ENCODE data around the gene IL4R.
"Not testable (repeated sequence)": the region's sequence is repeated elsewhere in the genome, so short reads cannot be mapped to it uniquely, and the experiment has no call there.

Gene IL4R

DNA sequence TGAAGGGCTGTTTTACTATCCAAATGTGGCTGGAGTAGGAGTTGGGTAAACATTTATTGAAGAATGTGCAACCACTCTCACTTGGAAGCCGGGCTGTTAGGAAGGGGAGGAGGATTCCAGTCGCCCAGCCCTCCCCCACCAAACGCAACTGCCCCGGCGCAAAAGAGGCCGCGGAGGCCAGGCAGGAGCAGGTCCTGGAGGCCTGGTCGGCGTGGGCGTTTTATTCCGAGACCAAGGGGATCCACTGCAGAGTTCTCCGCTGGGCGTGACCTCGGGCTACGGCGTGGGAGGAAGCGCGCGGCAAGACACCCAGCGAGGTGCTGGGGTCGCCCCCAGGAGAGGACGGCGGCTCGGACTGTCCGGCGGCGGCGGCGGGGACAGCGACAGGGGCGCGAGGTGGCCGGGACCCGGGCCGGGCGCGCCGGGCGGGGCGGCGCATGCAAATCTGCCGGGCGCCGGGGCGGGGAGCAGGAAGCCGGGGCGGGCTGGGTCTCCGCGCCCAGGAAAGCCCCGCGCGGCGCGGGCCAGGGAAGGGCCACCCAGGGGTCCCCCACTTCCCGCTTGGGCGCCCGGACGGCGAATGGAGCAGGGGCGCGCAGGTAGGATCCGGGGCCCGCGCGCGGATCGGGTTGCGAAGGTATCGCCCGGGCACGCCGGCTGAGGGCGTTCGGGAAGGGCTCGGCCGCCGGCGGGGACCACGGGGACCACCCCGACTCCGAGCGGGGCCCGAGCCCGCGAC is at the start of gene IL4R:
TSS of gene IL4R (plus strand) at position 553 of the 739 bp plus-strand sequence. CDS start 26,230 bp downstream, outside the sequence.
- FAIRE-seq (no peak), DNase-seq (ENCODE audit: insufficient read length, low spot score) (peak; percentile 44)

DNA sequence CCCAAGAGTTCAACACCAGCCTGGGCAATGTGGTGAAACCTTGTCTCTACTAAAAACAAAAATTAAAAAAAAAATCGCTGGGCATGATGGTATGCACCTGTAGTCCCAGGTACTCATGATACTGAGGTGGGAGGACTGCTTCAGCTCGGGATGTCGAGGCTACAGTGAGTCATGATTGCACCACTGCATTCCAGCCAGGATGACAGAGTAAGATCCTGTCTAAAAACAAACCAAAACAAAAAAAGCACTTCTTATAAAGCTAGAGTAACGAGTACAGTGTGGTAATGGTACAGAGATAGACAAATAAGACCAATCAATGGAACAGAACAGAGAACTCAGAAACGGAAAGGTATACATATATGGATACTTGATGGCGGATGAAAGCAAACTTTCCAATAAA is 49.6 kb upstream of the IL4R start:
- DNase-seq (ENCODE audit: insufficient read length, low spot score) (no peak), FAIRE-seq (no peak)

- no peak for FAIRE-seq
- no peak for DNase-seq (ENCODE audit: insufficient read length, low spot score)
Observed at GRCh38 chr16:27265982-27266381, 47.8 kb upstream of the IL4R start.

GRCh38 chr16:27267037-27267677 is 46.6 kb upstream of the IL4R start:
- DNase-seq (ENCODE audit: insufficient read length, low spot score) (no peak), FAIRE-seq (no peak)

GRCh38 chr16:27268376-27269299 is 45.1 kb upstream of the IL4R start, which contains the start of gene NSMCE1:
NSMCE1 (minus strand) TSS chr16:27268772; CDS start chr16:27257570, 11,202 bp downstream.
- FAIRE-seq (peak; percentile 98), DNase-seq (ENCODE audit: insufficient read length, low spot score) (peak; percentile 74)

DNA sequence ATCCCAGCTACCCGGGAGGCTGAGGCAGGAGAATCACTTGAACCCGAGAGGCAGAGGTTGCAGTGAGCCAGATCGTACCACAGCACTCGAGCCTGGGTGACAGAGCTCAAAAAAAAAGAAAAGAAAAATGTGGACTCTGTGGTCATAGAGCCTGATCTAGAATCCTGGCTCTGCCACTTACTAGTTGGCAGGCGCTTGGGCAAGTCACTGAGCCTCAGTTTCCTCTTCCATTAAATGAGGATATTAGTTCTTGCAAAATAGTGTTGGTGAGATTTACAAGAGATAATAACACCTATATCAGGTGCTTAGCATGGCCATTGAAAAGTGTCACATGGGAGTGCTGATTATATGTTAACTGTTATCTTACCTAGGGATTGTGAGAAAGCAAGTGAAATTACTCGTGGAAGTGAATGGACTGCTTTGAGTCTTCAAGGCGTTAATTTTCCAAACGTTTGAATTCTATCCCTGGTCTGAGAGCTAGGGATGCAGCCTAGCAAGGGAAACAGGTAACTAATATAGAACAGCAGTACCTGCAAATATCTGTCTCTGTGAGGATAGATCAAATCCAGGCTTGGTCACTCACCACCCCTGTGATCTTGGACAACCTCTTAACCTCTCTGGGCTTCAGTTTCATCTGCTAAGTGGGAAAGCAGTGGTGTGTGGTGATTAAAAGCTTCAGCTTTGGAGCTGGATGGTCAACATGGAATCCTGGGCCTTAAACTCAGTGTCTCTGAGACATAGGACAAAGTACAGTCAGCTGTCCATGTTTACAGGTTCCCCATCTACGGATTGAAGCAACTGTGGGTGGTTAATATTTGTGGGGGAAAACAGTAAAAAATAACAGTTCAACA is 44.2 kb upstream of the IL4R start:
- no peak for FAIRE-seq
- DNase-seq (ENCODE audit: insufficient read length, low spot score), result no peak

GRCh38 chr16:27270349-27270748 is 43.4 kb upstream of the IL4R start:
- no peak for DNase-seq (ENCODE audit: insufficient read length, low spot score)
- no peak for FAIRE-seq

- no peak for DNase-seq (ENCODE audit: insufficient read length, low spot score)
Observed at GRCh38 chr16:27272076-27272475, 41.7 kb upstream of the IL4R start.

GRCh38 chr16:27272697-27273096 is 41.1 kb upstream of the IL4R start:
- FAIRE-seq; DNase-seq (ENCODE audit: insufficient read length, low spot score): not testable (repeated sequence)

More at GRCh38 chr16:27272076-27272475, 41.7 kb upstream of the IL4R start:
- FAIRE-seq, result no peak

GRCh38 chr16:27273330-27273669 is 40.5 kb upstream of the IL4R start:
- FAIRE-seq (no peak), DNase-seq (ENCODE audit: insufficient read length, low spot score) (no peak)

GRCh38 chr16:27273670-27274423 is 39.9 kb upstream of the IL4R start:
- no peak for DNase-seq (ENCODE audit: insufficient read length, low spot score)
- FAIRE-seq, result peak; percentile 59

DNA sequence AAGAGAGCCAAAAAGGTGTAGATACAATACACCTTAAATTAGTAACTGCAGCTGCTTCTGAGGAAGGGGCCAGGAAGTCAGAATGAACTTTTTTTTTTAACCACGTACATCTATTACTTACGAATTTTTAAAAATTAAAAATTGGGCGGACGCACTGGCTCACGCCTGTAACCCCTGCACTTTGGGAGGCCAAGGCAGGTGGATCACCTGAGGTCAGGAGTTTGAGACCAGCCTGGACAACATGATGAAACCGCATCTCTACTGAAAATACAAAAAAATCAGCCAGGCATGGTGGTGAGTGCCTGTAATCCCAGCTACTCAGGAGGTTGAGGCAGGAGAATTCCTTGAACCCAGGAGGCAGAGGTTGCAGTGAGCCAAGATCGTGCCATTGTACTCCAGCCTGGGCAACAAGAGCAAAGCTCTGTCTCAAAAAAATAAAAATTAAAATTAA is 39.3 kb upstream of the IL4R start:
- DNase-seq (ENCODE audit: insufficient read length, low spot score), result not testable (repeated sequence)
- FAIRE-seq, result peak; percentile 33

GRCh38 chr16:27275394-27275793 is 38.4 kb upstream of the IL4R start:
- FAIRE-seq (no peak), DNase-seq (ENCODE audit: insufficient read length, low spot score) (no peak)

GRCh38 chr16:27281243-27281642 is 32.5 kb upstream of the IL4R start:
- no peak for DNase-seq (ENCODE audit: insufficient read length, low spot score)
- no peak for FAIRE-seq

GRCh38 chr16:27284865-27285675 is 28.7 kb upstream of the IL4R start:
- FAIRE-seq (no peak), DNase-seq (ENCODE audit: insufficient read length, low spot score) (no peak)

DNA sequence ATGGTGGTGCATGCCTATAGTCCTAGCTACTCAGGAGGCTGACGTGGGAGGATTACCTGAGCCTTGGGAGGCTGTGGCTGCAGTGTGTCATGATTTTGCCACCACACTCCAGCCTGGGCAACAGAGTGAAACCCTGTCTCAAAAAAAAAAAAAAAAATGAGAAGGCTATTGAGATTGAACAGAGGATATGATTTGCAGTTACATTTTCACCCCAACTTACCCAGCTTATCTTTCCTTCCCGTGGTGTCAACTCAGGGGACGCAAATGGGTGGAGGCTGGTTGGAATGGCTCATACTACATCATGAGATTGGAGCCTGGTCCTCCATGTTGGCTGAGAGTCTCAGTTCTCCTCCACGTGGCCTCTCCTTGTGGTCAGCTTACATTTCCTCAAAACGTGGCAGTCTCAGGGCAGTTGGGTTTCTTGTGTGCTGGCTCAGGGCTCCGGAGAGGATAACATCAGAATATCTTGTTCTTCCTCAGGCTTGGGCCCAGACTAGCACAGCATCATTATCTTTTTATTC is 28.0 kb upstream of the IL4R start:
- no peak for FAIRE-seq
- no peak for DNase-seq (ENCODE audit: insufficient read length, low spot score)

- no peak for FAIRE-seq
- no peak for DNase-seq (ENCODE audit: insufficient read length, low spot score)
Observed at GRCh38 chr16:27286451-27286850, 27.3 kb upstream of the IL4R start.

- DNase-seq (ENCODE audit: insufficient read length, low spot score), result no peak
- no peak for FAIRE-seq
Observed at GRCh38 chr16:27287051-27287811, 26.5 kb upstream of the IL4R start.
